GM23248 (cell line): ENCODE results near the gene RADIL.

Experiments used
- EZH2 ChIP-seq: fragments of 200-600 bp; sonication (generic); IDR thresholded peaks from 2 replicates; pipeline ENCODE4 v1.6.1; 2018; ENCODE audit warnings: antibody characterized with exemption, mild to moderate bottlenecking; ENCODE audit not compliant: insufficient read depth, poor library complexity, severe bottlenecking
- EZH2phosphoT487 ChIP-seq: fragments of 200-600 bp; sonication (generic); IDR thresholded peaks from 2 replicates; pipeline ENCODE4 v1.6.1; 2018; ENCODE audit warnings: antibody characterized with exemption, moderate library complexity, mild to moderate bottlenecking, low read depth; ENCODE audit not compliant: insufficient read depth

- TF ChIP-seq EZH2 = no peak
- no peak for TF ChIP-seq EZH2phosphoT487
Observed at GRCh38 chr7:4758111-4758510, 125.4 kb downstream of the RADIL start.
